ENCODE data around the gene DNAJB9. TPM values are rescaled to one million over a fixed set of nuclear protein-coding genes. Genes with fewer than 3 reads are reported as not detected.

Gene DNAJB9
- total and polyA plus RNA-seq, 2 donors from 2014 or later, result 31.3 to 33.5 TPM

GRCh38 chr7:108614896-108615295 lies 45.2 kb downstream of the DNAJB9 start:
- Histone ChIP-seq H3K27ac (ENCODE audit: low read depth in 2 of 2, low read length in 2 of 2) (no peak overlapping the region), H3K9me3 (ENCODE audit: control insufficient read depth in 2 of 3, insufficient read depth in 1 of 3, low read length in 3 of 3) (no peaks in the 10 kb centered on the region), H3K4me3 (ENCODE audit: low read length in 3 of 3) (no peak overlapping the region), H3K4me1 (ENCODE audit: control insufficient read depth in 2 of 3, insufficient read depth in 2 of 3, low read depth in 1 of 3, low read length in 3 of 3) (peaks cover 0 to 9% (median 2%) of the 10 kb centered on the region in 3 donors), H3K36me3 (ENCODE audit: control insufficient read depth in 2 of 3, insufficient read depth in 3 of 3, low read length in 3 of 3) (no peaks in the 10 kb centered on the region), H3K27me3 (ENCODE audit: control insufficient read depth, insufficient read depth, low read length) (no peaks in the 10 kb centered on the region), H3K9ac (ENCODE audit: low read length in 3 of 3) (no peak overlapping the region)
- intact Hi-C loops (cut with DNase I), result no loop called here
- DNase-seq (no peak), FAIRE-seq (no peak)
- no peak for TF ChIP-seq CTCF (IDR thresholded peaks at IDR 0.05; ENCODE audit: borderline replicate concordance, extremely low read depth, insufficient read depth)

- H3K4me1 ChIP-seq (ENCODE audit: control insufficient read depth in 2 of 3, insufficient read depth in 2 of 3, low read depth in 1 of 3, low read length in 3 of 3), result peaks cover 0 to 4% (median 0%) of the 10 kb centered on the region in 3 donors
- H3K27me3 ChIP-seq (ENCODE audit: control insufficient read depth, insufficient read depth, low read length), result no peaks in the 10 kb centered on the region
- DNase-seq (no peak), FAIRE-seq (no peak)
- H3K36me3 ChIP-seq (ENCODE audit: control insufficient read depth in 2 of 3, insufficient read depth in 3 of 3, low read length in 3 of 3), result no peaks in the 10 kb centered on the region
- intact Hi-C loops (cut with DNase I), result no loop called here
- no peak overlapping the region for H3K4me3 ChIP-seq (ENCODE audit: low read length in 3 of 3)
- H3K27ac ChIP-seq (ENCODE audit: low read depth in 2 of 2, low read length in 2 of 2), result no peak overlapping the region
- no peak overlapping the region for H3K9ac ChIP-seq (ENCODE audit: low read length in 3 of 3)
- TF ChIP-seq CTCF (IDR thresholded peaks at IDR 0.05; ENCODE audit: borderline replicate concordance, extremely low read depth, insufficient read depth), result no peak
- no peaks in the 10 kb centered on the region for H3K9me3 ChIP-seq (ENCODE audit: control insufficient read depth in 2 of 3, insufficient read depth in 1 of 3, low read length in 3 of 3)
These were observed 48.4 kb downstream of the DNAJB9 start for GRCh38 chr7:108618056-108618455.

- H3K27ac ChIP-seq (ENCODE audit: low read depth in 2 of 2, low read length in 2 of 2), result no peak overlapping the region
- FAIRE-seq (no peak), DNase-seq (no peak)
- no peaks in the 10 kb centered on the region for H3K36me3 ChIP-seq (ENCODE audit: control insufficient read depth in 2 of 3, insufficient read depth in 3 of 3, low read length in 3 of 3)
- intact Hi-C loops (cut with DNase I), result no loop called here
- TF ChIP-seq CTCF (IDR thresholded peaks at IDR 0.05; ENCODE audit: borderline replicate concordance, extremely low read depth, insufficient read depth), result no peak
- H3K4me1 ChIP-seq (ENCODE audit: control insufficient read depth in 2 of 3, insufficient read depth in 2 of 3, low read depth in 1 of 3, low read length in 3 of 3), result no peaks in the 10 kb centered on the region
- H3K9ac ChIP-seq (ENCODE audit: low read length in 3 of 3), result no peak overlapping the region
- no peaks in the 10 kb centered on the region for H3K27me3 ChIP-seq (ENCODE audit: control insufficient read depth, insufficient read depth, low read length)
- H3K4me3 ChIP-seq (ENCODE audit: low read length in 3 of 3), result no peak overlapping the region
- no peaks in the 10 kb centered on the region for H3K9me3 ChIP-seq (ENCODE audit: control insufficient read depth in 2 of 3, insufficient read depth in 1 of 3, low read length in 3 of 3)
These were observed 53.5 kb downstream of the DNAJB9 start for GRCh38 chr7:108623220-108623619.

Other genes with a start within 250 kb of the DNAJB9 start
- 20.6 TPM for gene NRCAM, start 113.4 kb upstream of the DNAJB9 start, total RNA-seq
- gene NRCAM, start 113.4 kb upstream of the DNAJB9 start, polyA plus RNA-seq (ENCODE audit: insufficient read depth, low read depth, low replicate concordance), result 16.8 TPM
- 33.9 TPM for gene PNPLA8, start 43.7 kb upstream of the DNAJB9 start, total RNA-seq
- gene PNPLA8, start 43.7 kb upstream of the DNAJB9 start, polyA plus RNA-seq (ENCODE audit: insufficient read depth, low read depth, low replicate concordance), result 17.7 TPM
- 32.6 TPM for gene THAP5, start 168 bp upstream of the DNAJB9 start, total RNA-seq
- 9.4 TPM for gene THAP5, start 168 bp upstream of the DNAJB9 start, polyA plus RNA-seq (ENCODE audit: insufficient read depth, low read depth, low replicate concordance)

Measured in kidney (tissue), 14 donors.